Nephron progenitor cell (in vitro differentiated cells): ENCODE measurements around the gene MX2.
A peak's percentile ranks its signal among the peaks of the same experiment; 100 is the strongest.

Experiments used
- DNase-seq: peaks from one replicate; pipeline ENCODE4 v3.0.0; 2021
- H3K27ac Mint-ChIP-seq: 2 replicates; pipeline ENCODE4 v1.8.0; 2021; ENCODE audit warnings: mild to moderate bottlenecking, moderate library complexity, mixed read lengths
- H3K27me3 Mint-ChIP-seq: 2 replicates; pipeline ENCODE4 v1.8.0; 2021; ENCODE audit warnings: mild to moderate bottlenecking, low read depth, mixed read lengths; ENCODE audit not compliant: poor library complexity
- H3K36me3 Mint-ChIP-seq: 2 replicates; pipeline ENCODE4 v1.8.0; 2021; ENCODE audit warnings: low read depth, mixed read lengths
- H3K4me1 Mint-ChIP-seq: 2 replicates; pipeline ENCODE4 v1.8.0; 2021; ENCODE audit warnings: mixed read lengths
- H3K4me3 Mint-ChIP-seq: 2 replicates; pipeline ENCODE4 v1.8.0; 2021; ENCODE audit warnings: mild to moderate bottlenecking, moderate library complexity, mixed read lengths
- H3K9me3 Mint-ChIP-seq: 2 replicates; pipeline ENCODE4 v1.8.0; 2021; ENCODE audit warnings: mild to moderate bottlenecking, moderate library complexity, mixed read lengths
- CTCF ChIP-seq: fragments of 200-600 bp; sonication (generic); IDR thresholded peaks from 2 replicates; pipeline ENCODE4 v1.5.0; 2021; ENCODE audit warnings: antibody characterized with exemption

The MX2 gene

GRCh38 chr21:41390043-41390639, 28.3 kb downstream of the MX2 start:
- Mint-ChIP-seq H3K27me3 (peaks cover 12% of the 10 kb centered on the region), H3K9me3 (peaks cover 18% of the 10 kb centered on the region), H3K4me3 (no peak overlapping the region), H3K27ac (no peak overlapping the region), H3K36me3 (no peaks in the 10 kb centered on the region), H3K4me1 (peaks cover 14% of the 10 kb centered on the region)
- no peak for DNase-seq
- TF ChIP-seq CTCF: no peak

DNA sequence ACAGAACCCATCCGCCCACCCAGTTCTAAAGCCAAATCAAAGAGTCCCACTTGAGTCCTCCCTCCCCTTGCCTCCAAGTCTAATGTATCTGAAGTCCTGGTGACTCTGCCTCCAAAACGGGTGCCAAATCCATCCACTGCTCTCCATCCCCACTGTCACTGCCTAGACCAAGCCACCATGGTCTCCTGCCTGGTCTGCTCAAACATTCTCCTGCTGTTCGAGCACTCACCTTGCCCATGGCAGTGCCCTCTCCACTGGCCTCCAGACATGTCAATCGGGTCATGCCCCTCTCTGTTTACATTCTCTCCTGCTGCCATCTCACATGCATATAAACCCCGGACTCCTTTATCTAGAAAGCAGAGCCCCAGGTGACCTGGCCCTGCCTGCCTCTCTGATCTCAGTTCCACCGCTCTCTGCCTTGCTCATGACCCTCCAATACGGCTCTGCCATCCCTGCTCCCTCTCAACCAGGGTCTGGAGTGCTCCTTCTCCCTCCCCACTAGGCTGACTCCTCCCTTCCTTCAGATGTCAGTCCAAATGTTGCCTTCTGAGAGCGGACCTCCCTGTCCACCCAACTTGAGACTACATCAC, 32.1 kb downstream of the MX2 start:
- peak overlapping the region; percentile 38 for H3K27ac Mint-ChIP-seq
- no peak overlapping the region for H3K4me3 Mint-ChIP-seq
- H3K9me3 Mint-ChIP-seq: peaks cover 7% of the 10 kb centered on the region
- no peak for DNase-seq
- peaks cover 16% of the 10 kb centered on the region for H3K4me1 Mint-ChIP-seq
- peaks cover 16% of the 10 kb centered on the region for H3K27me3 Mint-ChIP-seq
- no peaks in the 10 kb centered on the region for H3K36me3 Mint-ChIP-seq
- no peak for TF ChIP-seq CTCF

DNA sequence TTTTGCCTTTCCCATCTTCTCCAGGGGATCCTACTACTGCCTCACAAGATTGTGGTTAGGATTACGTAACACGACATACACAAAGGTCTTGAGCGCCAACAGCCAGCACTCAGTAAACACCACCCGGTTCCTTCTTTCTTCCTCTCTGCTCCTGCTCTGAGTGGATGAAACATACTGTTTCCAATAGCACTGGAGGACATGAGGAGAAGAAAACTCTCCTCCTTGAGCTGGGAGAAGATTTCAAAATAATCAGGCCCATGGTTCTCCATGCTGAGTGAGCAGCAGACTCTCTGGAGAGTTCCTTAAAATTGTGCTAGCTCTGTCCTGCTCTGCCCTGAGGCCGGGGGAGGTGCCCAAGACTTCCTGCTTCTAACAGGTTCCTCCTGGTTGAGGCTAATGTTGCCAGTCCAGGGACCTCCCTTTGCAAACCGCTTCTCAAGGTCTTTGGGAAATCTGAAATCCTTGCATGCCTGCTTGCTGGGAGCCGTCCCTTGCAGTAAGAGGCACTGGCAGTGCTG, 34.8 kb downstream of the MX2 start:
- Mint-ChIP-seq H3K4me3 (no peak overlapping the region), H3K4me1 (peaks cover 16% of the 10 kb centered on the region), H3K36me3 (no peaks in the 10 kb centered on the region), H3K27me3 (peaks cover 21% of the 10 kb centered on the region), H3K27ac (no peak overlapping the region), H3K9me3 (peaks cover 4% of the 10 kb centered on the region)
- DNase-seq: no peak
- no peak for TF ChIP-seq CTCF

DNA sequence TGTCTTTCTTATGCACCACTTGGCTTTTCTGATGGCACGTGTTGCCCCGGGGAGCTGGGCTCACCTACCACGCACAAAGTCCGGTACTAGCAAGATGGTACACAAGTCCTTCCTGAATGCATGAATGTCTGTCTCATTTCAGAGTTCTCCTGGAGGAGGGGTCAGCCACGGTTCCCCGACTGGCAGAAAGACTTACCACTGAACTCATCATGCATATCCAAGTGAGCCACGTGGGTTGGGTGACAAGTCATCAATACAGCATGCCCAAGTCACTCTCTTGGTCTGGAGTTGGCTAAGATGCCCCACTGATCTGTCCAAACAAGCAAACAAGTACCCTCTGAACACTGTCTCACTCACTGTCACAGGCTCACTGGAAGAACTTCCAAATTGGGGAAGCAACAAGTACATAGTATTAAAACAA, 35.7 kb downstream of the MX2 start:
- H3K4me3 Mint-ChIP-seq: no peak overlapping the region
- H3K36me3 Mint-ChIP-seq: no peaks in the 10 kb centered on the region
- no peak overlapping the region for H3K27ac Mint-ChIP-seq
- TF ChIP-seq CTCF: no peak
- H3K9me3 Mint-ChIP-seq: peaks cover 4% of the 10 kb centered on the region
- DNase-seq: no peak
- H3K4me1 Mint-ChIP-seq: peaks cover 16% of the 10 kb centered on the region
- peaks cover 25% of the 10 kb centered on the region for H3K27me3 Mint-ChIP-seq

DNA sequence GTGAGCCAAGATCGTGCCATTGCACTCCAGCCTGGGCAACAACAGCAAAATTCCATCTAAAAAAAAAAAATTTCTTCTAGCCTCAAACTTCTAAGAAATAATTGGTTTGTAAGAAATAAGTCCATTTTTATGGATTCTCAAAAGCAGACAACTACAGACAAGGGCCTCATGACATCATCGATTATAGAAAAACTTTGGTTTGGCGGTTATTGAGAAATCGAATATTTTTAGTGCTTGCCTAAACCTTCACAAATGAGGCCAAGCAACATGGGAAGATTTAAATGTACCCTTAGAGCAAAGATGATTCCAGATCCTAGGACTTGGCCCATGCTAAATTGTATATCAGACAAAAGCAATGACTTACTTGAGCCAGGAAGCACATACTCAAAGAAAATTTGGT, 36.4 kb downstream of the MX2 start:
- H3K36me3 Mint-ChIP-seq: no peaks in the 10 kb centered on the region
- no peak overlapping the region for H3K4me3 Mint-ChIP-seq
- H3K4me1 Mint-ChIP-seq: peaks cover 18% of the 10 kb centered on the region
- peaks cover 4% of the 10 kb centered on the region for H3K9me3 Mint-ChIP-seq
- TF ChIP-seq CTCF: no peak
- no peak overlapping the region for H3K27ac Mint-ChIP-seq
- peaks cover 25% of the 10 kb centered on the region for H3K27me3 Mint-ChIP-seq
- no peak for DNase-seq

GRCh38 chr21:41398831-41399230, 37.0 kb downstream of the MX2 start:
- H3K4me3 Mint-ChIP-seq: no peak overlapping the region
- H3K4me1 Mint-ChIP-seq: peaks cover 23% of the 10 kb centered on the region
- peaks cover 22% of the 10 kb centered on the region for H3K27me3 Mint-ChIP-seq
- H3K36me3 Mint-ChIP-seq: no peaks in the 10 kb centered on the region
- H3K9me3 Mint-ChIP-seq: peaks cover 4% of the 10 kb centered on the region
- no peak for TF ChIP-seq CTCF
- no peak for DNase-seq
- no peak overlapping the region for H3K27ac Mint-ChIP-seq
